NCI-H2107 treated with DMSO at 0.1 percent for 48 hours (cell line): Measurements from ENCODE around the gene HBQ1.
"Not testable (repeated sequence)": the region's sequence is repeated elsewhere in the genome, so short reads cannot be mapped to it uniquely, and the experiment has no call there.

Experiments
- DNase-seq: peaks from one replicate; lab custom pipeline; 2025; ENCODE audit not compliant: unreplicated experiment; lab: John Stamatoyannopoulos, UW

HBQ1 gene

DNA sequence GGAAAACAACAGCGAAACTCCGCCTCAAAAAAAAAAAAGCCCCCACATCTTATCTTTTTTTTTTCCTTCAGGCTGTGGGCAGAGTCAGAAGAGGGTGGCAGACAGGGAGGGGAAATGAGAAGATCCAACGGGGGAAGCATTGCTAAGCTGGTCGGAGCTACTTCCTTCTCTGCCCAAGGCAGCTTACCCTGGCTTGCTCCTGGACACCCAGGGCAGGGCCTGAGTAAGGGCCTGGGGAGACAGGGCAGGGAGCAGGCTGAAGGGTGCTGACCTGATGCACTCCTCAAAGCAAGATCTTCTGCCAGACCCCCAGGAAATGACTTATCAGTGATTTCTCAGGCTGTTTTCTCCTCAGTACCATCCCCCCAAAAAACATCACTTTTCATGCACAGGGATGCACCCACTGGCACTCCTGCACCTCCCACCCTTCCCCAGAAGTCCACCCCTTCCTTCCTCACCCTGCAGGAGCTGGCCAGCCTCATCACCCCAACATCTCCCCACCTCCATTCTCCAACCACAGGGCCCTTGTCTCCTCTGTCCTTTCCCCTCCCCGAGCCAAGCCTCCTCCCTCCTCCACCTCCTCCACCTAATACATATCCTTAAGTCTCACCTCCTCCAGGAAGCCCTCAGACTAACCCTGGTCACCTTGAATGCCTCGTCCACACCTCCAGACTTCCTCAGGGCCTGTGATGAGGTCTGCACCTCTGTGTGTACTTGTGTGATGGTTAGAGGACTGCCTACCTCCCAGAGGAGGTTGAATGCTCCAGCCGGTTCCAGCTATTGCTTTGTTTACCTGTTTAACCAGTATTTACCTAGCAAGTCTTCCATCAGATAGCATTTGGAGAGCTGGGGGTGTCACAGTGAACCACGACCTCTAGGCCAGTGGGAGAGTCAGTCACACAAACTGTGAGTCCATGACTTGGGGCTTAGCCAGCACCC, 5.0 kb upstream of the HBQ1 start:
- no peak for DNase-seq

DNA sequence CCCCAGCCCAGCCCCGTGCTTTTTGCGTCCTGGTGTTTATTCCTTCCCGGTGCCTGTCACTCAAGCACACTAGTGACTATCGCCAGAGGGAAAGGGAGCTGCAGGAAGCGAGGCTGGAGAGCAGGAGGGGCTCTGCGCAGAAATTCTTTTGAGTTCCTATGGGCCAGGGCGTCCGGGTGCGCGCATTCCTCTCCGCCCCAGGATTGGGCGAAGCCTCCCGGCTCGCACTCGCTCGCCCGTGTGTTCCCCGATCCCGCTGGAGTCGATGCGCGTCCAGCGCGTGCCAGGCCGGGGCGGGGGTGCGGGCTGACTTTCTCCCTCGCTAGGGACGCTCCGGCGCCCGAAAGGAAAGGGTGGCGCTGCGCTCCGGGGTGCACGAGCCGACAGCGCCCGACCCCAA, 4.3 kb upstream of the HBQ1 start:
- not testable (repeated sequence) for DNase-seq

DNA sequence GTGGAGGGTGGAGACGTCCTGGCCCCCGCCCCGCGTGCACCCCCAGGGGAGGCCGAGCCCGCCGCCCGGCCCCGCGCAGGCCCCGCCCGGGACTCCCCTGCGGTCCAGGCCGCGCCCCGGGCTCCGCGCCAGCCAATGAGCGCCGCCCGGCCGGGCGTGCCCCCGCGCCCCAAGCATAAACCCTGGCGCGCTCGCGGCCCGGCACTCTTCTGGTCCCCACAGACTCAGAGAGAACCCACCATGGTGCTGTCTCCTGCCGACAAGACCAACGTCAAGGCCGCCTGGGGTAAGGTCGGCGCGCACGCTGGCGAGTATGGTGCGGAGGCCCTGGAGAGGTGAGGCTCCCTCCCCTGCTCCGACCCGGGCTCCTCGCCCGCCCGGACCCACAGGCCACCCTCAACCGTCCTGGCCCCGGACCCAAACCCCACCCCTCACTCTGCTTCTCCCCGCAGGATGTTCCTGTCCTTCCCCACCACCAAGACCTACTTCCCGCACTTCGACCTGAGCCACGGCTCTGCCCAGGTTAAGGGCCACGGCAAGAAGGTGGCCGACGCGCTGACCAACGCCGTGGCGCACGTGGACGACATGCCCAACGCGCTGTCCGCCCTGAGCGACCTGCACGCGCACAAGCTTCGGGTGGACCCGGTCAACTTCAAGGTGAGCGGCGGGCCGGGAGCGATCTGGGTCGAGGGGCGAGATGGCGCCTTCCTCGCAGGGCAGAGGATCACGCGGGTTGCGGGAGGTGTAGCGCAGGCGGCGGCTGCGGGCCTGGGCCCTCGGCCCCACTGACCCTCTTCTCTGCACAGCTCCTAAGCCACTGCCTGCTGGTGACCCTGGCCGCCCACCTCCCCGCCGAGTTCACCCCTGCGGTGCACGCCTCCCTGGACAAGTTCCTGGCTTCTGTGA, 3.5 kb upstream of the HBQ1 start, which contains the start of gene HBA1:
Gene HBA1 (plus strand): TSS at position 204 of the 906 bp plus-strand sequence. CDS start 37 bp downstream, at position 241.
- DNase-seq, result not testable (repeated sequence)

GRCh38 chr16:177394-177822, 2.9 kb upstream of the HBQ1 start:
- peak; percentile 100 for DNase-seq

- DNase-seq, result no peak
Measured at GRCh38 chr16:177981-178667, 2.1 kb upstream of the HBQ1 start.

DNA sequence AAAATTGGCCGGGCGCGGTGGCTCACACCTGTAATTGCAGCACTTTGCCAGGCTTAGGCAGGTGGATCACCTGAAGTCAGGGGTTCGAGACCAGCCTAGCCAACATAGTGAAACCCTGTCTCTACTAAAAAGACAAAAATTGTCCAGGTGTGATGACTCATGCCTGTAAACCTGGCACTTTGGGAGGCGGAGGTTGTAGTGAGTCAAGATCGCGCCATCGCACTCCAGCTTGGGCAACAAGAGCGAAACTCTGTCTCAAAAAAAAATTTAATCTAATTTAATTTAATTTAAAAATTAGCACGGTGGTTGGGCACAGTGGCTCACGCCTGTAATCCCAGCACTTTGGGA, 1.6 kb upstream of the HBQ1 start:
- no peak for DNase-seq

DNA sequence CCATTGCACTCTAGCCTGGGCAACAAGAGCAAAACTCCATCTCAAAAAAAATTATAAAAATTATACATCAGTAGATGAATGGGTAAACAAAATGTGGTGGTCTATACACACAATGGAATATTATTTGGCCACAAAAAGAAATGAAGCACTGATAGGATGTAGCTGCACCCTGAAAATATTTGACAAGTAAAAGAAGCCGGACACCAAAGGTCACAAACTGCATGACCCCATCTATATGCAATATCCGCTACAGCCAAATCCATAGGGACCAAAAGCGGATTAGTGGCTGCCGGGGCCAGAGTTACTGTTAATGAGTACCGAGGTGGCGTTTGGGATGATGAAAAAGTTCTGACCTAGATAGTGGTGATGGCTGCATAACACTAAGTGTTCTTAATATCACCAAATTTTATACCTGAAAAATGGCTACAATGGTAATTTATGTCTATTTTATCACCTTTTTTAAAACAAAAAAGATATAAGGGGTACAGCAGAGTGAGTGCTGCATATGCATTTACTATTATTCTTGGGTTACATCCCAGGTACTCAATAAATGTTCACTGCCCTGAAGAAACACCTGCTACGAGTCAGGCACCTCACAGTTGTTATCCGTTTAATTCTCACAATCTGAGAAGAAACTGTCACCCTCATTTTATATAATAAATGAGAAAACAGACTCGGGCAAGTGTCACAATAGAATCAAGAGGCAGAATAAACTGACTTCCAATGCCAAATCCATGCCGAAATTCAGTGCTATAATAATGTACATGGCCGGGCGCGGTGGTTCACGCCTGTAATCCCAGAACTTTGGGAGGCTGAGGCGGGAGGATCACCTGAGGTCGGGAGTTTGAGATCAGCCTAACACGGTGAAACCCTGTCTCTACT, 807 bp upstream of the HBQ1 start:
- DNase-seq, result no peak

- peak; percentile 30 for DNase-seq
Measured at GRCh38 chr16:180681-181564, 664 bp downstream of the HBQ1 start.

- no peak for DNase-seq
Measured at GRCh38 chr16:181565-182021, 1.3 kb downstream of the HBQ1 start.

DNA sequence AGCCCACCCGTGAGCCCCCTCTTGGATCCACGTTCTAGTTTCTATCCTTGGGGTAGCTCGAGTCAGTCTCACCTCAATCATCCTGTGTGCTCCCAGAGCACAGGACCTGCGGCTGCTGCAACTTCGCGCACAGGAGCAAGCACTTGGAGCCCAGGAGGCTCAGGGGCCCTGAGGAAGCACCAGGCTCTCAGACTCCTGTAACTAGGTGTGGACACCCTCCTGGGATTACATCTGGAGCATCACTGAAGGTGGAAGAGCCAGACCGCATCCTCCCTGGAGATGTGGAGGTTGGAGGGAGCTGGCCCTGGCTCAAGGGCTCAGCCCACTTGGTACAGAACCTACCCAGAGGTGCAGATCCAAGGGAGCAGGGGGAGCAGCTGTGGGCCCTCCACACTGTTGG, 2.7 kb downstream of the HBQ1 start:
- no peak for DNase-seq

DNA sequence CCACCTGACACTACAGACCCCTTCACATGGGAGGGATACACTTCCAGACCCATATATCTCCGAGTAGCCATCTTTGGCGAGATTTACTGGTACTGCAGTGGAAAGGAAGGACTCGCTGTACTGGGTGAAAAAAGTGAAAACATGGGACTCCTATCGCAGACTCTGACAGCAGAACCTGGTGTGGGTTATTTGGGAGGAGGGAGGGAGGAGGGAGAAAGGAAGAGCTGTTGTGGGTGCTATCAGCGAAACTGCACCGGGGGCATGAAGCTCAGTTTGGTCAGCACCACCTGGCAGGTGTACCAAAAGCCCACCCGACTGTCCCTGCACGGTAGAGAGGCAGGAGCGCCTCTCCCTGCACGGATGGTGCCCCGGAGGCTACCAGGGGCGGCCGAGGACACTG, 5.0 kb downstream of the HBQ1 start:
- no peak for DNase-seq

GRCh38 chr16:185691-186090, 5.4 kb downstream of the HBQ1 start:
- DNase-seq, result no peak

DNA sequence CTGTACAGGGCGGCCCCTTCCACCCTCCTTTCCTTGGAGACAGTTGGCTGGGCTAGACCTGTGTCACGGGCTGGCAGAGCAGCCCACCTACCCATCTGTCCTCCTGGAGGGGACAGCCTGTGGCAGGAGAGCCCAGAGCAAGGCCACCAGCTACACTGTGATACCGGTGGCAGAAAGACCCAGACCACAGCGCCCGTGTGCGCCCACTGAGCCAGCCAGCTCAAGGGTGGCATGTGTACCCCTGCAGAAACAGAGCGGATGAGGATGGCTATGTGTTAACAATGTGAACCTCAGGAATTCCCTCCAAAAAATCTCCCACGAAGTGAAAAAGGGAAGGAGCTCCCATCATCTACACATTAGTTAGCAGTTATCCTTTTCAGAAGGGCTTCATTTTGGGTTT, 7.1 kb downstream of the HBQ1 start:
- no peak for DNase-seq

DNA sequence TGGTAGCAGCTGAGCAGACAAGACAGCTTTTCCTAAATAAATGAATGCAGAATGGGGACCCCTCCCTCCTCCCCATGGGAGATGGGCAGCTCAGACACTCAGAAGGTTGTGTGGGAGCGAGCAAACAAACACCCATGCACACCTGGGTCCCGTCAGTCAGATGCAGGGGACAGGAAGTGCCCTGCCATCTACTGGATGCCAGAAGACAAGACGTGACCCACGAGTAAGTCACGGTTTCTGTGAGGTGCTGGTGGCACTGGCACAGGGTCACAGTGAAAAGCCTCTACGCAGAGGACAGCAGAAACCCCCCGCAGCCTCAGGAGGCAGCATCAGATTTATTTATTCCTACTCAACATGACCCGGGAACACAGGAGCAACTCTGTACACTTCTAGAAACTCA, 8.4 kb downstream of the HBQ1 start:
- DNase-seq, result no peak

GRCh38 chr16:189604-190186, 9.4 kb downstream of the HBQ1 start:
- no peak for DNase-seq

GRCh38 chr16:191831-192230, 11.6 kb downstream of the HBQ1 start:
- DNase-seq, result no peak

- no peak for DNase-seq
Measured at GRCh38 chr16:192686-193085, 12.4 kb downstream of the HBQ1 start.

DNA sequence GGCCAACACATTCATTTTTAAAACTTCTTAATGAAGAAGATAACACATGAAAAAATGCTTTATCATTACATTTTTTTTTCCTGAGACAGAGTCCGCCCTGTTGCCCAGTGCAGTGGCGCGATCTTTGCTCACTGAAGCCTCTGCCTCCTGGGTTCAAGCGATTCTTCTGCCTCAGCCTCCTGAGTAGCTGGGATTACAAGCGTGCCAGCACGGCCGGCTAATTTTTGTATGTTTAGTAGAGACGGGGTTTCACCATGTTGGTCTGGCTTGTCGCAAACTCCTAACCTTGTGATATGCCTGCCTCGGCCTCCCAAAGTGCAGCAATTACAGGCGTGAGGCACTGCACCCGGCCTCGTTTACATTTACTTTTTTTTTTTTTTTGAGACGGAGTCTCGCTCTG, 13.2 kb downstream of the HBQ1 start:
- DNase-seq, result no peak

DNA sequence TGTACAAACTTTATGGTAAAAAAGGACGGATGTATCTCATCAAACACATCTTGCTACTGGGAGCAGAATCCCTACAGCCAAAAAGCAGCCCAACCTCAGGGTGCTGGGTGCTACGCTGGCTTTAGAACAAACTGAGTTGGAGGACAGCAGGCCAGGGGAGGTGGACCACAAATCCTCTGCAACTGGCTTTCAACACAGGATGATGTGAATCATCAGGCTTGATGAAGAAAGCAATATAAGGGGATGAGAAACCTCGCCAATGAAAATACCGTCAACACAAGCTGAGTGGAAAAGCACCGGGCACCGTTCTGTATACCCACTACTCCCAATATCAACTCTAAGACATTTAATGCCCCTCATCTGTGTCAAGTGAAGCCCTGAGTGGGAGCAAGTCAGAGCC, 14.3 kb downstream of the HBQ1 start:
- DNase-seq, result no peak
